Activated CD8-positive, alpha-beta memory T cell treated with anti-CD3 and anti-CD28 coated beads, Interleukin-2, amount 50 U/mL, for 24 hours (primary cell): ENCODE data around the gene CLCN1.

Experiments used
- DNase-seq: peaks from one replicate; pipeline ENCODE4 v3.0.0-alpha.2; 2020; ENCODE audit errors: extremely low read depth

The CLCN1 gene

DNA sequence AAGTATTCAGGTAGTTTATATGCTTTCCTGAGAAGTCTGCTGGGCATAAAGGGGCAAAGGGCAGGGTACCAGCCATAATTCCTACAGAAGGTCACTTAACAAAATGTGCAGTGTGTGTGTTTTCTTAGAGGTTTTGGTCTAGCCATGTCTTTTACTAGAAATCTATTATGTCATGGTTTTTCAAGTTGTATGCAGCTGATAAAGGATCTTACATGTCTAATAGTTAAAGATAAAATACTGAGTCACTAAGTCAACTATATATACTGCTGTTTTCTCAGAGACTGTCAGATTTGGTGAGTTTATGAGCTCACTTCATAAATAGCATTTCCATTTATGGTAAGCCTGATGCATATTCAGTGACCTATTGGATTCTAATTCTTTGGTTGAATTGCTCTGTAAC lies 20.0 kb upstream of the CLCN1 start:
- DNase-seq, result no peak

DNA sequence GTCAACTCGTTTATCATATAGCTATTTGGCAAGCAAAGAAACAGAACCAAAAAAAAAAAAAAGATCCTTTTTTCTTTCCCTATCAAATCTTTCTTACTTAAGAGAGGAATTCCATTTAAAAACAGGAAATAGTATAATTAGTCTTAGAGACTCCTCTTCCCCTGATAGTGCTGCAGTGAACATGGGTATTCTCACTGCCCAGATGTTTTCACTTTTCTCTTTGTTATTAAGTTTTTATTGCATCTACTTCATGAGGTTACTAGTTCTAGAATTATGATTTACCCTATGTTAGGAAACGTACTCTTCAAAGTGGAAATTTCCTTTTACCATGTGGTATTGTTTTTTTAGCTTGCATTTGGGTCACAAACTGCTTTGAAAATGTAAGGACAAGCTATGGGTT lies 19.2 kb upstream of the CLCN1 start:
- DNase-seq, result no peak

DNA sequence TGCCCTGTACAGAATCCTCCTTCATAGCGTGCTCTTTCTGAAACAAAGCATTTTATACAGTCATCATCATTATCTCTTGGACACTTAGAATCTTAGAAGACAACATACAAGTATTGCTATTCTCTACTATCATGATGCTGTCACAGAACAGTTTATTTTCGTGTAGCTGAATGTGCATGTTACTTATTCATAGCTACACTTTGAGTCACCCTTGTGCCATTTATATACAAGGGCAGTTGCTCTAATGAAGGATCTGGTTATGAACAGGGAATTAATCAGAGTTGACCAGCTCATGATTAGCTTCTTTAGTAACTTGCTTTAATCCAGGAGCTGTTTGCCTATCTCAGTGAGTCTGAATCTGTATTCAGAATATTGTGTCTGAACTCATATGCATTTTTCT lies 16.6 kb upstream of the CLCN1 start:
- DNase-seq, result no peak

DNA sequence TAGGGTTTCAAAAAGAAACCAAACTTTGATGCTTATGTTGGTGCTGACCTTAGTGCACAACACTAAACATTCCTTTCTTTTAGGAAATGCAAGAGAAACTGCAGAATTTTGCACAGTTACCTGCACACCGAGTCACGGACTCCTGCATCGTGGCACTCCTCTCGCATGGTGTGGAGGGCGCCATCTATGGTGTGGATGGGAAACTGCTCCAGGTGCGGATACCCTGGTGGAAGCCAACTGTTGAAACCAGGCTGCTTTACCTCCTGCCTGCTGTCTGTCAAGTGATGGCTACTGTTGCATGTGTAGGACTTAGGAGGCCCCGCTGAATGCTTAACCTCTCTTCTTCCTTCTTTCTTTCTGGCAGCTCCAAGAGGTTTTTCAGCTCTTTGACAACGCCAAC lies 16.1 kb upstream of the CLCN1 start:
- DNase-seq, result no peak

DNA sequence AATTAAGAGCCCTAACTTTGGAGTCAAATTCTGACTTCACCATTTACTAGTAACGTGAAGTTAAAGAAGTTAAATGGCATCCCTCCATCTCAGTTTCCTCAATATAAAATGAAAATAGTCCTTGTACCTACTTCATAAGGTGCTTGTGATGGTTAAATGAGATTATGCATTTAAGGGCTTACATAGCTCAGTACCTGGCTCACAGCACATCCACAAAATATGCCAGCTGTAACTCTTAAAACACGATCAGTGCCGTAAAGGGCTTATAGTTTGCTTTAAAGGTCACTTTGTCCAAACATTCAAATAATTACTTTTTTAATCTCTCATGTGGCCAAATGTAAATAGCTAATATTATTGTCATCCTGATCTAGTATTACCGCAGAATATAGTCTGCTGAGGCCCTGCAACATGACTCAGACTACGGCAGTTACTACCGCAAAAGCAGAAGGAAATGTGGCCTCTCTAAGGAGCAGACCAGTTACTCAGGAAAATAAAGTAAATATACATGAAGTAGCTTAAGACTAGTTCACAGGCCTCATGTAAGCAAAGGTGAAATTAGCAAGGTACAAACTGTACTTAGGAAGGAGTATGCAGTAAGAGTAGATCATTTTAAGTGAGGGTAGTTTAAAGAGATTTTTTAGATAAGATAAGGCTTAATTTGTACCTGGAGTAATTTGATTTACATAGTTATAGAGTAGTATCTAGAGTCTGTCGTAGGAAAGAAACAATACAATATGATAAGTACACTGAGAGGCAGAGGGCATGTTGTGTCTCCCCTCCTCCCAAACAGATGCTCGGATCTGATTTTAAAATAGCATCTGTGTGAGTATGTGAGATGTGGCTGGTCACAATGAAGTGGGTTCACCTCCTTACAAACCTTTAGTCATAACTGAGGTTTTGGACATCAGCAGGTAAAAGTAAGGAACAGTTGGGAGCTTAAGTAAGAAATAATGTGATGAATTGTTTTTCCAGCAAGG lies 14.7 kb upstream of the CLCN1 start:
- DNase-seq, result no peak

DNA sequence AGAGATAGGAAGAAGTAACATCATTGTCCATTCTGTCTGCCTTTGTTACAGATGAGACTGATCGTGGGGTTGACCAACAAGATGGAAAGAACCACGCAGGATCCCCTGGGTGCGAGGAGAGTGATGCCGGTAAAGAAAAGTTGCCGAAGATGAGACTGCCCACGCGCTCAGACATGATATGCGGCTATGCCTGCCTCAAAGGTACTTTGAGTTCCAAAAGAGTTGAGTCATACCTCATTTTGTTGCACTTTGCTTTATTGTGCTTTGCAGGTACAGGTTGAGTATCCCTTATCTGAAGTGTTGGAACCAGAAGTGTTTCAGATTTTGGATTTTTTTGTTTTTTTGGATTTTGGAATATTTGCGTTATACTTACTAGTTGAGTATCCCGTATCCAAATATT lies 12.2 kb upstream of the CLCN1 start:
- DNase-seq, result no peak

DNA sequence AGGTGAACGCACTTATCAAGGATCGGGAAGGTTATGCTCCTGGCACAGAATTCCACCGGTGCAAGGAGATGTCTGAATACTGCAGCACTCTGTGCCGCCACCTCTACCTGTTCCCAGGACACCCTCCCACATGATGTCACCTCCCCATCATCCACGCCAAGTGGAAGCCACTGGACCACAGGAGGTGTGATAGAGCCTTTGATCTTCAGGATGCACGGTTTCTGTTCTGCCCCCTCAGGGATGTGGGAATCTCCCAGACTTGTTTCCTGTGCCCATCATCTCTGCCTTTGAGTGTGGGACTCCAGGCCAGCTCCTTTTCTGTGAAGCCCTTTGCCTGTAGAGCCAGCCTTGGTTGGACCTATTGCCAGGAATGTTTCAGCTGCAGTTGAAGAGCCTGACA lies 11.0 kb upstream of the CLCN1 start:
- no peak for DNase-seq

DNA sequence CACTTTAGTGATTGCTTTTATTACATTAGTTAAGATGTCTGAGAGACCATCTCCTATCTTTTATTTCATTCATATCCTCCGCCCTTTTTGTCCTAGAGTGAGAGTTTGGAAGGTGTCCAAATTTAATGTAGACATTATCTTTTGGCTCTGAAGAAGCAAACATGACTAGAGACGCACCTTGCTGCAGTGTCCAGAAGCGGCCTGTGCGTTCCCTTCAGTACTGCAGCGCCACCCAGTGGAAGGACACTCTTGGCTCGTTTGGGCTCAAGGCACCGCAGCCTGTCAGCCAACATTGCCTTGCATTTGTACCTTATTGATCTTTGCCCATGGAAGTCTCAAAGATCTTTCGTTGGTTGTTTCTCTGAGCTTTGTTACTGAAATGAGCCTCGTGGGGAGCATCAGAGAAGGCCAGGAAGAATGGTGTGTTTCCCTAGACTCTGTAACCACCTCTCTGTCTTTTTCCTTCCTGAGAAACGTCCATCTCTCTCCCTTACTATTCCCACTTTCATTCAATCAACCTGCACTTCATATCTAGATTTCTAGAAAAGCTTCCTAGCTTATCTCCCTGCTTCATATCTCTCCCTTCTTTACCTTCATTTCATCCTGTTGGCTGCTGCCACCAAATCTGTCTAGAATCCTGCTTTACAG lies 10.4 kb upstream of the CLCN1 start:
- DNase-seq, result peak; percentile 28

DNA sequence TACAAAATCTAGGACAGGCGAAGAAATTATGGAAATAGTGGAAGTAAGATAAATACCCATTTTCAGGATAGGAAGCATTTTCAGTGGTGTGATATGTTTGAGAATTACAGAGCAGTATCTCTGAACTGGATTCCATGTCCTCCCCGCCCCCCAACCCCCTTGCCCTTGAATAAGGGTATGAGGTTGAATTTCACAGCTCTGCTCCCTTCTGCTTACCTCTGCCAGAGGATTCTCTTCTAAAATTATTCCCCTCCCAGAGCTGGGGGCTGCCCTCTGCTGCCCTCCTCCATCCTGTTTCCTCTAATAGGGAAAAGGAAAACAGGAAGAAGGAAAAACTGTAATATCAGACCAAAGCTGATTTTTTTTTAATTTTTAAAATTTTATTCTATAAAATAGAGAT lies 7.3 kb upstream of the CLCN1 start:
- DNase-seq, result no peak

DNA sequence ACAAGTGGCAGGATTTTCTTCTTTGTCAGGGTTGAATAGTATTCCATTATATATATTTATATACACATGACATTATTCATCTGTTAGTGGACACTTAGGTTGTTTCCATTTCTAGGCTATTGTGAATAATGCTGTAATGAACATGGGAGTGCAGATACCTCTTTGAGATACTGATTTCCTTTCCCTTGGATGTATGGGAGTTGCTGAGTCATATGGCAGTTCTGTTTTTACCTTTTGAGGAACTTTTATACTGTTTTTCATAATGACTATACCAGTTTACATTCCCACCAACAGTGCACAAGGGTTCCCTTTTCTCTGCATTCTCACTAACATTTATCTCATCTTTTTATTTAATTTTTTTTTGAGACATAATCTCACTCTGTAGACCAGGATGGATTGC lies 1.8 kb upstream of the CLCN1 start:
- DNase-seq, result no peak

DNA sequence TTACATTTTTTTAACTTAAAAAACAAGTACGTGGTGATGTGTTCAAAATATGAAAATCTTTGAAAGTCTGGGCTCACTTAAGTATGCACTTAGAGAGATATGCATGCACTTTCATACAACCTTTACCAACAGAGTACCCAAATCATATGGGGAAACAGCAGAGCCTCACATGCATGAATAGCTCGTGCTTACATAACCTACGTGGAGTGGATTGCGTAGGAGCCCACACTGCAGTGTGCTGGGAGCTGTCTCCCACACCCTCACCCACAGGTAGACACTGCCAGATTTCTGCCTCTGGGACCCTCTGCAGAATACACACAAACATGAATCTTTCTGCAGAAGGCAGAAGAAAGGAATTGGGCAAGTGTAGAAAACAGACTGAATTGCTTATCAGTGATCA lies 581 bp downstream of the CLCN1 start:
- no peak for DNase-seq

DNA sequence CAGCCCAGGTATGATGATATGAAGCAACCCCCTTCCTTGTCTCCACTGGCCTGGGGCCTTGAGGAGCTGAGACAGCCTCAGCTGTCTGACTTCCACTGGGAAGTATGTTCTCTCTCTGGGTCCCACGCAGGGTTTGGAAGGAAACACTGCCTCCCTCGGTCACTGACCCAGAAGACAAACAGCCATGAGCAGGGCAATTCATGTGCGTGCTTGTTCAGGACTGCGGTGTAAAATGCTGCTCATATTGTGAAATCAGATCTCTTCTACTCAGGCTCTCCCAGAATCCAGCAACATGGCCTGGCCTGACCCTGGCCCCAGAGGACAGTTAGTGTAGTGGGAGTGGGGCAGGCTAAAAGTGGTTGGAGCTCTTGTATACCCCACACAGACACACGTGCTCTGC lies 2.8 kb downstream of the CLCN1 start:
- DNase-seq, result no peak

DNA sequence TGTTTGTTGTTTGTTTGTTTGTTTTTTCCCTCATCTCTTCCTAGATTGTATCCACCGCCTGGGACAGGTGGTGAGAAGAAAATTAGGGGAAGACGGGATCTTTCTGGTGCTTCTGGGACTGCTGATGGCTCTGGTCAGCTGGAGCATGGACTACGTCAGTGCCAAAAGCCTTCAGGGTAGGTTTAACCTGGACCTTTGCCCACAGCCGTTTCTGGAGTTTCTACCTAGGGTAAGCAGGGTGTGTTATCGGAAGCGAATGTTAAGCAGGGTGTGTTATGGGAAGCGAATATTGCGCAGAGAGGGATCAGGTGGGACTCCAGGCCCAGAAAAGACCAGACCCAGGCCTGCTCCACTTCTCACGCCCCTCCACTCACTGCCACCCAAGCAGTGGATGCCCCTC lies 4.7 kb downstream of the CLCN1 start:
- DNase-seq, result no peak

DNA sequence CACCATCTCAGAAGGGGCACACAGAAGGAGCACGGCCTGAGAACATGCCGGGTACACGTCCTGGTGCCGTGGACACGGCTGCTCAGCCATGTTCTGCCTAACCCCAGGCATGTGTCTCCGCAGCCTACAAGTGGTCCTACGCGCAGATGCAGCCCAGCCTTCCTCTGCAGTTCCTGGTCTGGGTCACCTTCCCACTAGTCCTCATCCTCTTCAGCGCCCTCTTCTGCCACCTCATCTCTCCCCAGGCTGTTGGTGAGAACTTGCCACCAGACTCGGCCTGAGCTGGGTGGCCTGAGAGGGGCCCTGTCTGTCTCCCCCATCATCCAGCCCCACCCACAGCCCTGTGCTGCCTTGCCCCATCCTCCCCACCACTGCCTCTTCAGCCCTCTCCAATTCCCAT lies 5.3 kb downstream of the CLCN1 start:
- no peak for DNase-seq

DNA sequence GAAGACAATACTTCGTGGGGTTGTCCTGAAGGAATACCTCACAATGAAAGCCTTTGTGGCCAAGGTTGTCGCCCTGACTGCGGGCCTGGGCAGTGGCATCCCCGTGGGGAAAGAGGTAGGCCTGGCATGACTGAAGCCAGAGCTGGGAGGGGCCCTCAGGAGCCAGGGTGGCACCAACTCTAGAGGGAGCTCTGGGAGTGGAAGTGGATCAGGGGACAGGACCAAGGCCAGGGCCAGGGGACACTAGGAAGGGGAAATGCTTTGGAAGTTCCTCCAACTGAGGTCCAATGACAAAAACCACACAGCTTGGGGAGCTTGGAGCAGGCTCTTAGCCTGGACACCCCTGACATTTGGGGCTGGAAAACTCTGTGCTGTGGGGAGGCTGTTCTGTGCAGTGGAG lies 5.8 kb downstream of the CLCN1 start:
- DNase-seq, result no peak

DNA sequence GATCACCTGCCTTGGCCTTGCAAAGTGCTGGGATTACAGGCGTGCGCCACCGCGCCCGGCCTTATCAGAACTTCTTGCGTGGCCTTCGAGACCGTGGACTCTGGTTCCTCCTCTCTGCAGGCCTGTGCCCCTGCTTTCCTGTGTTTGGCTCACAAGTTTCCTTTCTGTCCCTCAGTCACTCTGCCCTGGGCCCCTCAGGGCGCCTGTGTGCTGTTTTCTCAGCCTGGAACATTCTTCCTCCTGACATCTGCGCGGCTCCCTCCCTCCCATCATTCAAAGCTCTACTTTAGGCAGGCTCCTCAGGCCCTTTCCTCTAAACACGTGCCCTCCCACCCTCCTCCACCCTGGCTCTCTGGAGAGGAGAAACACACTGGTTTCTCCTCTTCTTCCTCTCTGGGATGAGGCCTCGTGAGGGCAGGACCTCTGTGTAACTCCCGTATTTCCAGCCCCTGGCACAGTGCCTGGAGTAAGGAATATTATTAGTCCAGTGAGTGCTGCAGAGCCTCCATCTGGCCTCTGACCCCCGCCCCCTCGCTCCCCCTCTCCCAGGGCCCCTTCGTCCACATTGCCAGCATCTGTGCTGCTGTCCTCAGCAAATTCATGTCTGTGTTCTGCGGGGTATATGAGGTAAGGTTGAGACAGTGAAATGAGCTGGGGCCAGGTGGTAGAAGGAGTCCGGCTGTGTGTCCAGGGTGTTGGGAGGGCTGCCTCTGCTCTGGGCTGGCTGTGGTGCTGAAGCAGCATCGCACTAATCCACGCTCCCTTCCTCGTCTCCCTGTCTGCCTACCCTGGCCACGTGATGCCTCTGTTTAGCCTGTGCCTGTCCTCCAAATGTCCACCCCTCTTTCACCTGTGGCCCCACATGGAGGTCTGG lies 7.1 kb downstream of the CLCN1 start:
- no peak for DNase-seq

DNA sequence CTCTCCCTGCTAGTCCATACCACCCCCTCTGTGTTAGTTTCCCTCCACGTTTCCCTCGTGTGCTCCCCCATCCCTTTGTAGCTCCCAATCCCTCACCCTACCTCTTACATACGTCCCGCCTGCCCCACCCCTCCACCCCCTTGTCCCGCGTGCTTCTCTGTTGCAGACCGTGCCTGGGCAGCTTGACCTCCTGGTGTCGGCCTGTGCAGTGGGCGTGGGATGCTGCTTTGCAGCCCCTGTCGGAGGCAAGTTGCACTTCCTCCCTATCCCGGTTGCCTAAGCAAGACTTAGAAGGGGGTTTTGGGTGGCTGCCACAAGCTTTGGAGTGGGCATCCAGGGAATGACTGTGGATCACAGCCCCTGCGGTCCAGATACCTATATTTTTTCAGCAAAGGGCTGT lies 7.7 kb downstream of the CLCN1 start:
- DNase-seq, result no peak

DNA sequence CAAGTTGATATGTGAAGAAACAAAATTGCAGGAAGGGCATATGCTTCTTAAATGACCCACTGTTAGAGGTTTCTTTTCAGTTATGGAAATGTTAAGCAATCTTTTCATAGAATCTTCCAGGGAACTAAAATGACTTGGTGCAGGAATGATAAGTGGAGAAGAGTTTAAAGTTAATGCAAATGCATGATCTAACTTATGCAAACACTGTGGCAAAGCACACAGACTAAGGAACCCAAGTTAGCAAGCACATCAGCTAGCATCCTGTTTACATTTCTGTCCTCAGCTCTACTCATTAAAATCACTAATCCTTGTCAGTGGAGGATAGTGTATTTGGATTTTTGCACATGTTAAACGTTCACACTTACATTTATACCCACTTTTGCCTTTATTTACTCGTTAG lies 9.3 kb downstream of the CLCN1 start:
- DNase-seq, result no peak

DNA sequence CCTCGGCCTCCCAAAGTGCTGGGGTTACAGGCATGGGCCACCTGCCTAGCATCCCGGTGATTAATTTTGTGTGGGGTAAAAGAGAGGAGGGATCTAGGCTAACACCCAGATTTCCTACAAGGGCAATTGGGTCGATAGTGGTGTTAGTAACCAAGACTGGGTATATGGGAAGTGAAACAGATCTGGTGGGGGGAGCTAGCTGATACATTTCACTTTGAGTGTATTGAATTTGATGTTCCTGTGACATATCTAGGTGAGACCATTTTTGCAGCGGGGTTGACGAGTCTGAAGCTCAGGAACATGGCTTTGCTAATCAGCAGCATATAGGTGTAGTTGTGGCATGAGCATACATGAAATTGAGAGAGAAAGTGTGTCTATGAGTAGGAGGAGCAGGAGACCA lies 12.0 kb downstream of the CLCN1 start:
- no peak for DNase-seq

DNA sequence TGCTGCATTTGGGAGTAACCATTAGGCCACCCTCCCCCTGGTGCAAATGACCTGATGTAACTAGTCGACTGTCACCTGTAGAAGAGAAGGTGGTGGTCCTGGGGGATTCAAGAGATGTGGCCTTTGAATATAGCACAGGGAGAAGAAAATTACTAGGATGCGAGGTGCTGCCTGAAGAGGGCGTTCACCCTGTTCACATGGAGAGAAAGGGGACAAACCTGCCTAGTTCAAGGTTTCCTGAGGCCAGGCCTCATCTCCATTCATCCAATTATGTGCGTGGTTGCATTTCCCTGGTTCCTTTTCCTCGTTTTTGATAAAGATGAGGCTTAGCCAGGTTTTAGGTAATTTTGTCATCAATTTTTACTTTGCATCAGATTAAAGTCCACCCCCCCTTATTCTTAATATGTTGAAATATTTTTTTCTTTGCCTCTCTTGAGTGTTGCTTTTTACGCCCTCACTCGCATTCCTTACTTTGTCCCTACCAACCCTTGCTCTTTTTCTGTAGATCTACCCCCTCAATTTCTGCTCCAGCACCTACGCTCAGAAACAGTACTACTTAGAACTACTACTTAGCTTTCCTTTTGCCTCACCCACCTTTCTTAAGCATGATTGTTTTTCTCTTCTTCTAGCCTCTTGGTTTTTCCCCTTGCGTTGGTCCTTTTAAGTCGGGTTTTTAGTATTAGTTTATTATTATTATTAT lies 13.7 kb downstream of the CLCN1 start:
- no peak for DNase-seq

DNA sequence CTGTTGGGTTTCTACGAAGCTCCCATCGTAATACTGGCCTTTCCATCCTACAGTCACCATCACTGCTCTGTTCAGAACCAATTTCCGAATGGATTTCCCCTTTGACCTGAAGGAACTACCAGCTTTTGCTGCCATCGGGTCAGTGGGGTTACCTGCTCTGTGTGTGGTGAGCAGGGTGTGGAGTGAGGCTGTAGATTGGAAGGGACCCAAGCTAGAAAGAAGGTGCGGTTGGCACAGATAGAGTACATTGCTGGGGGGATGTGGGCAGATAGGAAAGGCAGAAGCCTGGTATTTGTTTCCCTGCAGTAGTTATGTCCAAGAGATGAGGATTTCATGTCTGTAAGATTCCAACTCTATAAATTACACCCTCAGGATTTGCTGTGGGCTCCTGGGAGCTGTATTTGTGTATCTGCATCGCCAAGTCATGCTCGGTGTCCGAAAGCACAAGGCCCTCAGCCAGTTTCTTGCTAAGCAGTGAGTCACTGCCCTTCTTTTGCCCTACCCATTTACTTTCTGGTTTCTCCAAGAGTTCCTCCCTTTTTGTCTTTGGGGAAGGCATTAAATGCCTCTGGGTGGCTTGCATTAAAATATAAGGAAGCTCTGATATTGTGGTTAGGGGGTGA lies 15.4 kb downstream of the CLCN1 start:
- DNase-seq, result no peak
